Mesothelial cell of epicardium (in vitro differentiated cells): ENCODE measurements around the gene ANKRD36B. TPM values are rescaled to one million over a fixed set of nuclear protein-coding genes. Genes with fewer than 3 reads are reported as not detected.
"Not testable (repeated sequence)": the region's sequence is repeated elsewhere in the genome, so short reads cannot be mapped to it uniquely, and the experiment has no call there.

Experiments
- DNase-seq, 2 experiments: peaks; one replicate each; pipeline ENCODE4 v3.0.0; 2021; ENCODE audit warnings: low spot score in 2 of 2; ENCODE audit not compliant: unreplicated experiment in 2 of 2
- H3K27ac Mint-ChIP-seq: 2 replicates; pipeline ENCODE4 v1.8.0; 2021; ENCODE audit warnings: mixed read lengths
- H3K27me3 Mint-ChIP-seq: 2 replicates; pipeline ENCODE4 v1.8.0; 2021; ENCODE audit warnings: low read depth, mixed read lengths
- H3K36me3 Mint-ChIP-seq: 2 replicates; pipeline ENCODE4 v1.8.0; 2021; ENCODE audit warnings: mixed read lengths
- H3K4me1 Mint-ChIP-seq: 2 replicates; pipeline ENCODE4 v1.8.0; 2021; ENCODE audit warnings: mixed read lengths
- H3K4me3 Mint-ChIP-seq: 2 replicates; pipeline ENCODE4 v1.8.0; 2021; ENCODE audit warnings: mild to moderate bottlenecking, moderate library complexity, mixed read lengths
- H3K9me3 Mint-ChIP-seq: 2 replicates; pipeline ENCODE4 v1.8.0; 2021; ENCODE audit warnings: mixed read lengths
- total RNA-seq: library from RNA; stranded (reverse); gene quantifications from 3 replicates; pipeline ENCODE4 v1.2.1, GENCODE V29; 2021
- TF ChIP-seq, protein P1 (sequence below): fragments of 200-600 bp; sonication (generic); IDR thresholded peaks from one replicate; pipeline ENCODE4 v1.5.0; 2021; ENCODE audit warnings: antibody characterized with exemption; ENCODE audit not compliant: unreplicated experiment

Gene ANKRD36B
- 64.5 to 67.9 TPM (median 67.5 TPM) in 3 replicates for total RNA-seq

DNA sequence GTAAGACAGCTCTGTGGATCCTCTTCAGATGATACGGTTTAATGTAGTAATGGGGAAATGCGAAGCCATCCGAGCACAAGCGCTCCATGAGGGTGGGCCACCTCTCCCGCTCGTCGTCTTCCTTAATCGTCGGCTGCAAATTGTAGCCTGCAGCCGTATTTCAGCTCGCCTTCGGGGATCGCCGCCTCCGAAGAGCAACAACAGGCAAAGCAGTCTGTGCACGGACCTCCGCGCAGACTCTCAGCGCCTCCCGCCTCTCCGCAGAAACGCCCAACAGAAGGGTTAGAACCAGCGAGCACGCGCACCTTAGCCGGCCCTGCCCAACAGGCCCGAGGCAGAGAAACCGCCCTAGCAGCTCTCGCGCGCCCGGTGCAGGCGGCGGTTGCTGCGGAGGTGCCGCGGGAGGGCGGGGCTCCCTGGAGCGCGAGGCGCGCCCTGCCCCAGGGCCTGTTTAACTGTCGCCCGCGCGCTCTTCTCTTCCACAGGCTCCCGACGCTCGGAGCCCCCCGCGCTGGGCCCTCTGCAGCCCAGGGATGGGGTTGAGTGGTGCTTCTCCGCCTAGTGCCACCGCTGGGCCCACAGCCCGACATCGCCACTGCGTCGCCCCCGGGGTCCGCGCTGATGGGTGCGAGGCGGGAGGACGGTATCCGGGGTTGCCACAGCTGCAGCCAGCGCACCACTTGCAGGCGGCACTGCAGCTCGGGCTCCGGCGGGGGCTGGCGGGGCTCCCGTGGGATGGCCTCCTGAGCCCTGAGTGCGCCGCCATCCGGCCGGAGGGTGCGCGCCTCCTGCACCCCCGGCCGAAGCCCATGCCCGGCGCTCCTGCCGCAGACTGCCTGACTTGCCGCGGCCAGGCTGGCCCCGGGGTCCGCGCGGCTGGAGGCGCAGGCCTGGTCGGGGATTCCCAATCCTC lies at the start of gene ANKRD36B:
ANKRD36B (minus strand) TSS at position 280 of the 913 bp plus-strand sequence; CDS start at position 88, 192 bp downstream.
- H3K4me3 Mint-ChIP-seq, result peak within 1 kb of the TSS; percentile 99
- H3K9me3 Mint-ChIP-seq, result not testable (repeated sequence)

GRCh38 chr2:97626049-97626430 lies 36.4 kb upstream of the ANKRD36B start:
- H3K4me1 Mint-ChIP-seq, H3K9me3 Mint-ChIP-seq, DNase-seq, H3K36me3 Mint-ChIP-seq, H3K4me3 Mint-ChIP-seq, H3K27ac Mint-ChIP-seq: not testable (repeated sequence)
- peaks cover 14% of the 10 kb centered on the region for H3K27me3 Mint-ChIP-seq

More for the DNA sequence above, at the start of gene ANKRD36B:
- DNase-seq, result peak; percentile 64 to 84
- H3K27ac Mint-ChIP-seq, result peak within 1 kb of the TSS; percentile 100
- H3K27me3 Mint-ChIP-seq, H3K4me1 Mint-ChIP-seq, H3K36me3 Mint-ChIP-seq: not testable (repeated sequence)

DNA sequence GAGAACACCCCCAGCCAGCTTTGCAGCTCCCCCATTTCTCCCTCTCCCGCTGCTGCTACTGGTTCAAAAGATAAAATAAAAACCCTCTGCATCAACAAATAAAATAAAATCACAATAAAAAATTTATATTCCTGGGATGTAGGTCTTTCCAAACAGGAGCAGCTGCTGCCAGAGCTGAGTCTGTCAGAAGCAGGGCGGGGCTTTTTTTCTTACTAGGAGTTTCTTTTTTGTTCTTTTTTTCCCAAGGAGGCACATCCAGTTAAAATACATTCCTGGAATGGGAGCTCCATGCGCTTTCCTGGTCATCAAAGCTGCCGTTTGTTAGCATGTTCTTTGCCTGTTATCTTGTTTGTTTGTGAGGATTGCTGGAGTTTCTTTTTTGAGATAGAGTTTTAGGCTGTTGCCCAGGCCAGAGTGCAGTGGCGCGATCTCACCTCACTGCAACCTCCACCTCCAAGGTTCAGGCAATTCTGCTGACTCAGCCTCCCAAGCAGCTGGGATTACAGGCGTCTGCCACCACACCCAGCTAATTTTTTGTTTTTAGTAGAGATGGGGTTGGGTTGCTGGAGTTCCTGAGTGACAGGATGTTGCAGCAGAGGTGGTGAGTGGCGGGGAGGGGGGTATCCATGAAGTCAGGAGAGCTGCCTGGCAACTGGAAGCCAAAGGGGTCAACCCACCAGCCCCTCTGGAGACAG lies 35.8 kb upstream of the ANKRD36B start:
- not testable (repeated sequence) for DNase-seq, H3K36me3 Mint-ChIP-seq, H3K4me1 Mint-ChIP-seq, H3K4me3 Mint-ChIP-seq, H3K9me3 Mint-ChIP-seq, H3K27ac Mint-ChIP-seq
- peaks cover 10% of the 10 kb centered on the region for H3K27me3 Mint-ChIP-seq

- H3K27ac Mint-ChIP-seq, DNase-seq, H3K4me1 Mint-ChIP-seq, H3K27me3 Mint-ChIP-seq, H3K9me3 Mint-ChIP-seq, H3K4me3 Mint-ChIP-seq, H3K36me3 Mint-ChIP-seq: not testable (repeated sequence)
Observed at GRCh38 chr2:97622976-97623375, 33.3 kb upstream of the ANKRD36B start.

DNA sequence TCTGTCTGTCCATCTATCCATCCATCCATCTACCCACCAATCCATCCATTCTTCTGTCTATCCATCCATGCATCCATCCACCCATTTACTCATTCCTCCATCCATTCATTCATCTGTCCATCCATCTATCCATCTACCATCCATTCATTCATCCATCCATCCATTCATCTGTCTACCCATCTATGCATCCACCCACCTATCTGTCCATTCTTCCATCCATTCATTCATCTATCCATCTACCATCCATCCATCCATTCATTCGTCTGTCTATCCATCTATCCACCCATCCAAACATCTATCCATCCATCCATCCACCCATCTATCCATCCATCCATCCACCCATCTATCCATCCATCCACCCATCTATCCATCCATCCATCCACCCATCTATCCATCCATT lies 30.8 kb upstream of the ANKRD36B start:
- not testable (repeated sequence) for H3K27ac Mint-ChIP-seq, H3K27me3 Mint-ChIP-seq, H3K4me3 Mint-ChIP-seq, H3K4me1 Mint-ChIP-seq, H3K9me3 Mint-ChIP-seq, DNase-seq, H3K36me3 Mint-ChIP-seq

GRCh38 chr2:97618939-97619827 lies 29.5 kb upstream of the ANKRD36B start:
- H3K36me3 Mint-ChIP-seq, H3K27me3 Mint-ChIP-seq, H3K27ac Mint-ChIP-seq, H3K9me3 Mint-ChIP-seq, H3K4me1 Mint-ChIP-seq, DNase-seq, H3K4me3 Mint-ChIP-seq: not testable (repeated sequence)

GRCh38 chr2:97617911-97618310 lies 28.2 kb upstream of the ANKRD36B start:
- H3K36me3 Mint-ChIP-seq, result no peaks in the 10 kb centered on the region
- H3K4me3 Mint-ChIP-seq, result no peak overlapping the region
- H3K9me3 Mint-ChIP-seq, result no peaks in the 10 kb centered on the region

GRCh38 chr2:97615746-97616145 lies 26.1 kb upstream of the ANKRD36B start:
- H3K27ac Mint-ChIP-seq, H3K9me3 Mint-ChIP-seq, H3K36me3 Mint-ChIP-seq, DNase-seq, H3K27me3 Mint-ChIP-seq, H3K4me1 Mint-ChIP-seq, H3K4me3 Mint-ChIP-seq: not testable (repeated sequence)

More at GRCh38 chr2:97617911-97618310, 28.2 kb upstream of the ANKRD36B start:
- no peak for DNase-seq
- H3K4me1 Mint-ChIP-seq, result no peaks in the 10 kb centered on the region
- no peaks in the 10 kb centered on the region for H3K27me3 Mint-ChIP-seq
- TF ChIP-seq, protein P1, sequence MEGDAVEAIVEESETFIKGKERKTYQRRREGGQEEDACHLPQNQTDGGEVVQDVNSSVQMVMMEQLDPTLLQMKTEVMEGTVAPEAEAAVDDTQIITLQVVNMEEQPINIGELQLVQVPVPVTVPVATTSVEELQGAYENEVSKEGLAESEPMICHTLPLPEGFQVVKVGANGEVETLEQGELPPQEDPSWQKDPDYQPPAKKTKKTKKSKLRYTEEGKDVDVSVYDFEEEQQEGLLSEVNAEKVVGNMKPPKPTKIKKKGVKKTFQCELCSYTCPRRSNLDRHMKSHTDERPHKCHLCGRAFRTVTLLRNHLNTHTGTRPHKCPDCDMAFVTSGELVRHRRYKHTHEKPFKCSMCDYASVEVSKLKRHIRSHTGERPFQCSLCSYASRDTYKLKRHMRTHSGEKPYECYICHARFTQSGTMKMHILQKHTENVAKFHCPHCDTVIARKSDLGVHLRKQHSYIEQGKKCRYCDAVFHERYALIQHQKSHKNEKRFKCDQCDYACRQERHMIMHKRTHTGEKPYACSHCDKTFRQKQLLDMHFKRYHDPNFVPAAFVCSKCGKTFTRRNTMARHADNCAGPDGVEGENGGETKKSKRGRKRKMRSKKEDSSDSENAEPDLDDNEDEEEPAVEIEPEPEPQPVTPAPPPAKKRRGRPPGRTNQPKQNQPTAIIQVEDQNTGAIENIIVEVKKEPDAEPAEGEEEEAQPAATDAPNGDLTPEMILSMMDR, result no peak
- H3K27ac Mint-ChIP-seq, result no peak overlapping the region

GRCh38 chr2:97611895-97612294 lies 22.2 kb upstream of the ANKRD36B start:
- H3K27me3 Mint-ChIP-seq, H3K4me1 Mint-ChIP-seq, H3K9me3 Mint-ChIP-seq, H3K36me3 Mint-ChIP-seq, H3K27ac Mint-ChIP-seq, DNase-seq, H3K4me3 Mint-ChIP-seq: not testable (repeated sequence)

DNA sequence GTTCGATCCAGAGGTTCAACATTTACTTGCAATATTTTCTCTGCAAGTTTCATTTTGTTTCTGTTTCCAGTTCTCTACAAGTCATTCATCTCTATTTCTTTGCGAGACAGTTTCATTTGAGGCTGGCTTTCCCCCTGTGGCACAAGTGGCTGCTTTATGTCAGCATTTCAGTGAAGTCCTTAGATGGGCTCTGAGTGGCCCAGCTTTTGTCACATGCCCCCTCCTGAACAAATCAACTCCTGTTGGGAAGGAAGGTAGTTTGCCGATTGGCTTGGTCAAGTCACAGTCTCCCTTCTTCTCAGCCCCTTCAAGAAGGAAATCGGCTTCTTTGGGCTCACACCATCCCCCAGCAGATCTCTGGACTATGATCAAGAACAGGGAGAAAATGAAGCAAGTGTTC lies 19.1 kb upstream of the ANKRD36B start:
- H3K27ac Mint-ChIP-seq, H3K4me3 Mint-ChIP-seq, H3K27me3 Mint-ChIP-seq, DNase-seq, H3K36me3 Mint-ChIP-seq, H3K4me1 Mint-ChIP-seq, H3K9me3 Mint-ChIP-seq: not testable (repeated sequence)

DNA sequence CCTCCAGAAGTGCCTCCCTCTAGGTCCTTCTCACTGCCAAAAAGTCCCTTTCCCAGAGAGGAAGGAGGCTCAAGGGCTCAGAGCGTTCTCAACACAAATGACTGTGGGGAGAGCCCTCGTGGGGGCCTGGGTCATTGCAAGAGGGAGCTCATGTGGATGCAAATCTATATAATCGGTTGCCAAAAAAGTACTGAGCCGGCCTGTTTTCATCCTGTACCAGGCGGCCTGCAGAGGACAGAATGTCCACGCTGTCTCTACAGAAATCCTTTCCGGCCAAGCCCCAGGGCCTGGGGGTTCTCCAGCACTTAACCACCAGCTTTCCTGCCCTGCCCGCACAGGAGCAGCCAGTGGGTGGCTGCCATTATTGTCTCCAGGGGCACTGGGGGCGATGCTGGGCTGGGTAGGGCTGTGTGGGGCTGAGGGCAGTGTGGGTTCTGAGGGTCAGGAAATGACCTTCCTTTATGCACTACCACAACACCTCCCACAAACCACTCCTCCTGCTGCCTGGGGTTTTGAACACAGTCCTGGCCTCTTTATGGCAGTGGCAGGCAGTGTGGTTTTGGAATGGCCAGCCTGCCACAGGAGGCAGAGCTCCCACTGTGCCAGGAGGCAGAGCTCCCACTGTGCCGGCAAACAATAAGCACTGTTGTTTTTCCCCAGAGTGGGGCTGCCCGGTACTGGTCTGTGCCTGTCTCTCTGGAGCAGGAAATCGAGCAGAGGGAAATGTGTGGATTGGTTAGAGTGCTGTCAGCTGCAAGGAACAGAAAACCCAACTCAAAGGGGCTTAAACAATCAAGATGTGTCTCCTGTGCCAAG lies 16.1 kb upstream of the ANKRD36B start:
- H3K9me3 Mint-ChIP-seq, H3K36me3 Mint-ChIP-seq, H3K4me1 Mint-ChIP-seq, H3K4me3 Mint-ChIP-seq, DNase-seq, H3K27ac Mint-ChIP-seq, H3K27me3 Mint-ChIP-seq: not testable (repeated sequence)

GRCh38 chr2:97605109-97605508 lies 15.4 kb upstream of the ANKRD36B start:
- H3K27ac Mint-ChIP-seq, H3K4me3 Mint-ChIP-seq: not testable (repeated sequence)
- peaks cover 15% of the 10 kb centered on the region for H3K27me3 Mint-ChIP-seq

More at GRCh38 chr2:97605109-97605508, 15.4 kb upstream of the ANKRD36B start:
- not testable (repeated sequence) for DNase-seq, H3K4me1 Mint-ChIP-seq, H3K9me3 Mint-ChIP-seq, H3K36me3 Mint-ChIP-seq
